Large intestine (tissue), 3 donors: ENCODE measurements around the gene TSEN2. TPM values are rescaled to one million over a fixed set of nuclear protein-coding genes. Genes with fewer than 3 reads are reported as not detected.

ENCODE experiments used
- DNase-seq, 2 donors: peaks; one replicate each; pipeline versions ENCODE4 v3.0.0 to v3.0.0-alpha.2; 2013
- H3K27ac ChIP-seq: one replicate; pipeline ENCODE4 v1.5.1; 2013; ENCODE audit warnings: low read length
- H3K27me3 ChIP-seq: 2 replicates; pipeline ENCODE4 v1.6.1; 2013; ENCODE audit warnings: low read length; ENCODE audit not compliant: control insufficient read depth, insufficient read depth
- H3K36me3 ChIP-seq: 2 replicates; pipeline ENCODE4 v1.6.1; 2013; ENCODE audit warnings: low read length; ENCODE audit not compliant: control insufficient read depth, insufficient read depth
- H3K4me1 ChIP-seq: one replicate; pipeline ENCODE4 v1.6.1; 2013; ENCODE audit warnings: low read length; ENCODE audit not compliant: control insufficient read depth, insufficient read depth
- H3K4me3 ChIP-seq: one replicate; pipeline ENCODE4 v1.5.1; 2013; ENCODE audit warnings: low read length
- H3K9me3 ChIP-seq: one replicate; pipeline ENCODE4 v1.6.1; 2013; ENCODE audit warnings: mild to moderate bottlenecking, low read depth, low read length, moderate library complexity; ENCODE audit not compliant: control insufficient read depth
- WGBS: methylation state at CpG from one replicate; pipeline ENCODE4 v1.1.5; 2013; ENCODE audit warnings: low lambda C conversion rate; ENCODE audit not compliant: insufficient coverage; 5-methylcytosine and 5-hydroxymethylcytosine counted together
- polyA plus RNA-seq: library from polyadenylated mRNA; unstranded; fragments of 120-200 nt; gene quantifications from one replicate; pipeline ENCODE4 v1.2.1, GENCODE V29; 2013

TSEN2 gene
- polyA plus RNA-seq, 1 donor = 18.3 TPM

GRCh38 chr3:12582730-12583129 lies 98.5 kb downstream of the TSEN2 start:
- no peaks in the 10 kb centered on the region for H3K4me1 ChIP-seq
- peaks cover 90% of the 10 kb centered on the region for H3K36me3 ChIP-seq
- no peaks in the 10 kb centered on the region for H3K9me3 ChIP-seq
- H3K27ac ChIP-seq = no peak overlapping the region
- no peaks in the 10 kb centered on the region for H3K27me3 ChIP-seq
- WGBS = no CpG with 5 or more reads among the region's 4 CpGs
- no peak for DNase-seq
- no peak overlapping the region for H3K4me3 ChIP-seq

Other genes with a start within 250 kb of the TSEN2 start
- gene PPARG, start 195.4 kb upstream of the TSEN2 start, polyA plus RNA-seq = 10.4 TPM
- gene MKRN2OS, start 61.0 kb downstream of the TSEN2 start, polyA plus RNA-seq = 5.1 TPM
- gene MKRN2, start 72.6 kb downstream of the TSEN2 start, polyA plus RNA-seq = 32.9 TPM
- gene RAF1, start 179.6 kb downstream of the TSEN2 start, polyA plus RNA-seq = 88.4 TPM